ENCODE results near the gene PTPN12. TPM values are rescaled to one million over a fixed set of nuclear protein-coding genes. Genes with fewer than 3 reads are reported as not detected.
A peak's percentile ranks its signal among the peaks of the same experiment; 100 is the strongest.
"Not testable (repeated sequence)": the region's sequence is repeated elsewhere in the genome, so short reads cannot be mapped to it uniquely, and the experiment has no call there.

PTPN12 gene
- 65.4 TPM for polyA plus RNA-seq (2013, experiment 1 of 2; ENCODE audit: insufficient read length)
- polyA plus RNA-seq (2013, experiment 2 of 2; ENCODE audit: insufficient read length), result 64.7 TPM

DNA sequence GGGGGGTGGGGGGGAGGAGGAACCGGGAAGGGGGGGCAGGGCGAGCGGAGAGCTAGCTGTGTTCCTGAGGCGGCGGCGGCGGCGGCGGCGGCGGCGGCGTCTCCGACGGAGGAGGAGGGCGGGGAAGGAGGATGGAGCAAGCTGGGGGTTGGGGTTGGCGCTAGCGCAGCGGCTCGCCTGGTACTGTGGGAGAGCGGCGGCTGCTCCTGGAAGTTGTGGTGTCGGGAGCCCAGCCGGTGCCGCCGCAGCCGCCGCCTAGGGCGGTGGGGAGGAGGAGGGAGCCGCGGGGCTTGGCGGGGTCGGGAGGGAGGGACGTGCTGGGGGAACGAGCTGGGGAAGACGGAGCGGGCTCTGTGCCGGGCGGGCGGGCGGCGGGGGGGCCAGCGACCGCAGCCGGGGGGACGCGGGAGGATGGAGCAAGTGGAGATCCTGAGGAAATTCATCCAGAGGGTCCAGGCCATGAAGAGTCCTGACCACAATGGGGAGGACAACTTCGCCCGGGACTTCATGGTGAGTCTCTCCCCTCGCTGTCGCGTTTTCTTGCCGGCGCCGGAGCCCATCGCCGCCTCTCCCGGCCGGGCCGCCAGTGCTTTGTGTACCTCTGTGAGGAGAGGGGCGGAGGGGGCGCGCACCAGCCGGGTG is at the start of gene PTPN12:
PTPN12 (plus strand) TSS at position 160 of the 642 bp plus-strand sequence; CDS start at position 412, 252 bp downstream.
- DNase-seq, result no peak

DNA sequence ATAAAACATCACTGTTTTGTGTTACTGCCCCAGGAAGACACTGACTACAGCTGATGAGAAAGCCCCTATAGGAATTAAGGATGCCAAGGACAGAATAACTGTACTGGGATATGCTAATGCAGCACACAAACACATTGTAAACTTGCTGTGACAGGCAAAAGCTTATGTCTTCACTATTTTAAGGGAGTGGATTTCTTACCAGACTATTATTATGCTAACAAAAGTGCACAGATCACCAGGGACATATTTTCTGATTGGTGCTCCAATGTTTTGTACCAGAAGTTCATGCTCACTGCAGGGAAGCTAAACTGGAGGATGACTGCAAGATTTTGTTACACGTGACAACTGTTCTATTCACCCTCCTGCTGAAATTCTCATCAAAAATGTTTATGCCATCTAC is 48.1 kb upstream of the PTPN12 start:
- DNase-seq, result no peak

GRCh38 chr7:77497079-77497478 is 40.0 kb upstream of the PTPN12 start:
- no peak for DNase-seq

GRCh38 chr7:77498659-77499379 is 38.3 kb upstream of the PTPN12 start:
- DNase-seq, result no peak

- DNase-seq, result no peak
These were observed 35.9 kb upstream of the PTPN12 start for GRCh38 chr7:77501192-77501515.

DNA sequence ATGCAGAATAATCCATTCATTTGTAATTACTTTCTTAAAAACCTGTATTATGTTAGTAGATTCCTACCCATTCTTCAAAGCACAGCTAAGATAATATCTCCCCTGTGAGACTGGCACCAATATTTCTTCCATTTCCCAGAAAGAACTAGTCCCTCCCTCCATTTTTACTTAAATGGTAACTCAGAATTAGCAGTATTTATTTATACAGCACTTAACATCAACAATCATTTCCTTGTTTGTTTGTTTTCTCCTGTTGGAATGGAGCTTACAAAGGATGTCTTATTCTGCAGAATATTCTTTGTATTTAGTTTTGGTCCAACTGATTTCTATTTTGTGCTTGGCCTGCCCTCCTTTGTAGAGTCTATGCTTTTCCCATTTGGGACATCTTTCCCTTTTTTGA is 32.1 kb upstream of the PTPN12 start:
- no peak for DNase-seq

DNA sequence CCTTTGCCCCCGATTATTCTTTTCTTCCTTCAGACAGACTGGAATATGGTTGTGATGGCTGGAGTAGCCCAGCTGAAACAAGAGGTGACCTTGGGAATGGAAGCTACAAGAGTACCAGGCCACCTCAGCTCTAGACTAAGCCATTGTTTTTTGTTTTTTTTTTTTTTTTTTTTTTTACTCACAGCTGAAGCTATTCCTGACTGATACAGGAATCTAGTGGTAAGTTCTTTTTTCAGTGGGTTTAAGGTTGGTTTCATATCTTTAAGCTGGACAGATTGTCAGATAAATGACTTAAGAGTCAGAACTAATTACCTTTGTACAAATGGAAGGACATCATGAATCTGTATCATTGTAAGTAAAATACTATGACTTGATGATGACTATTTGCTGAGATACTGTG is 30.2 kb upstream of the PTPN12 start:
- no peak for DNase-seq

GRCh38 chr7:77513002-77513670 is 24.0 kb upstream of the PTPN12 start:
- DNase-seq, result not testable (repeated sequence)

- no peak for DNase-seq
These were observed 21.0 kb upstream of the PTPN12 start for GRCh38 chr7:77516085-77516484.

DNA sequence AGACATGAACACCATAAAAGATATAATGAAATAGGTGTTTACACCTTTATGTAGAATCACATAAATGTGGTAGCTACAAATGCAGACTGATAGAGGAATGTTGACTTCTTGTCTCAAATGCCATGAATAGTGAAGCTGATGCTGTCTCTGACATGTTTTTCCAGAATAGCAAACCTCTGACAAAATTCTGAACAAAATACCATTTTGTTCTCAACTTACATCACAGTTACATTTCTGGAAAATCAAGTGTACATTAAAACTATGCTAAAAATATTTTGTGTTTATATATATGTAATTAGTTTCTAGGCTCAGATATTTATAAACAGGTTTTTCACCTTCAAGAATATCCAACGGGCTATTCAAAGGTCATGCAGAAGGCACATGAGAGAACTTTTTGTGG is 16.8 kb upstream of the PTPN12 start:
- DNase-seq, result no peak

DNA sequence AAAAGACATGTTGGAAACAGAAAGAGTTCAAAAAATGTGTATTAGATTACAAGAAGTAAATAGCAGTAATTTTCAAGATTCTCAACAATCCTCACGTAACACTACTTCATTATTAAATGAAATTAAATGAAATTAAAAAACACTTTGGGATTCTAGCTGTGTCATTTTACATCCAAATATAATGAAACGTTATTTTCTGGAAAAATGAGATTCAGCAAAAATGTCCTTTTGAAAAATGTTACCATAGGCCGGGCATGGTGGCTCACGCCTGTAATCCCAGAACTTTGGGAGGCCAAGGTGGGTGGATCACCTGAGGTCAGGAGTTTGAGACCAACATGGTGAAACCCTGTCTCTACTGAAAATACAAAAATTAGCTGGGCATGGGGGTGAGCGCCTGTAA is 15.6 kb upstream of the PTPN12 start:
- DNase-seq, result not testable (repeated sequence)

DNA sequence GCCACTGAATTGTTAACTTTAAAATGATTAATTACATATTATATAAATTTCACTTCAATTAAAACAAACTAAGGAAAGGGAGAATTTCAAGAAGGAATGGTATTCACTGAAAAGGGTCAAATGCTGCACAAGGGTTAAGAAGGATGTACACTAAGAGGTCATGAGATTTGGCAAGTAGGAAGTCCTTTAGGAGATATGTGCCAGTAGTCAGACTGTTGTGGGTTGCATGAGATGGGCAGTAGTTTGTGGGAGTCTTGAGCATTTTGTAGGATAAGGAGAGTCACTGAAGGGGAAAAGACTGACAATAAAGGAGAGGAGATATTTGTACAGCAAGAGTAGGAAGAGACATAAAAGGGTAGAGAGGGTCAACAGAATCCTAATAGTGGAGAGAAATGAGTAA is 12.4 kb upstream of the PTPN12 start:
- DNase-seq, result no peak

GRCh38 chr7:77525231-77525630 is 11.9 kb upstream of the PTPN12 start:
- no peak for DNase-seq

DNA sequence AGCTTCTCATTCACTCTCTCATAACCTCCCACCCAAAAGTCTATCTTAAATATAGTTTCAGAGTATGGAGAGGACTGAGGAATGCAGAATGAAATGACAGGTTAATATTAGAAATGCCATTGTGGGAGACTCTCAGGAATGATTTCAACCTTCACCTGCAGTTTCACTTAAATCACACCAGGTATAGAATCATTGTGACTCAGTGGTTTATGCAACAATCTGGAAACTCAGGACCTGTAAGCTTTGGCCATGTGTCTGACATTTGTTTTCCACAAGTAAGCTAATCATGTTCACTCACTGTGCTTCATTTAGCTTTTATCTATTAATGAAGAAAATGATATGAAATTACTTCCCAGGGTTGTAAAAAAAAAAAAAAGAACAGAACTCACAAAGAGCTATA is 8.7 kb upstream of the PTPN12 start:
- no peak for DNase-seq

GRCh38 chr7:77529279-77529678 is 7.8 kb upstream of the PTPN12 start:
- no peak for DNase-seq

- DNase-seq, result no peak
These were observed 6.1 kb upstream of the PTPN12 start for GRCh38 chr7:77531038-77531437.

DNA sequence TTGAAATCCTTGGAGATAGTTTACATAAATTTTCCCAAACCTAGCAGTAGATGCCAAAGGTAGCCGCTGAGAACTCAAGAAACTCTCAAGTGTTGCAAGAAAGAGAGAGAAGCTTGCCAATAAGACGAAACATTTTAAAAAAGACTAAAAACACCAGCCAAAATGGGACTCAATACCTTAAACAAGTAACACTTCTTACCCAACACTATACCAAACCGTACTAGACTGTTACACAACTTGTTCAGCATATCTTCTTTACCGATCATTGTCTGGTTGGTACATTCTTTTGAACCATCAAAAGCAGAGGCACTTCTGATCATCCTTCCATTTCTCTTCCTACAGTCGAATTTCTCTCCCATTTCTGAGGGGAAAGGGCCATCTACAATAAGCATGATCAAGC is 4.8 kb upstream of the PTPN12 start:
- no peak for DNase-seq

GRCh38 chr7:77532732-77533131 is 4.4 kb upstream of the PTPN12 start:
- DNase-seq, result not testable (repeated sequence)

GRCh38 chr7:77534046-77534445 is 3.0 kb upstream of the PTPN12 start:
- DNase-seq, result not testable (repeated sequence)

GRCh38 chr7:77536017-77536412 is 1.1 kb upstream of the PTPN12 start:
- DNase-seq, result no peak

- DNase-seq, result peak; percentile 97
These were observed 521 bp upstream of the PTPN12 start for GRCh38 chr7:77536413-77537135.

DNA sequence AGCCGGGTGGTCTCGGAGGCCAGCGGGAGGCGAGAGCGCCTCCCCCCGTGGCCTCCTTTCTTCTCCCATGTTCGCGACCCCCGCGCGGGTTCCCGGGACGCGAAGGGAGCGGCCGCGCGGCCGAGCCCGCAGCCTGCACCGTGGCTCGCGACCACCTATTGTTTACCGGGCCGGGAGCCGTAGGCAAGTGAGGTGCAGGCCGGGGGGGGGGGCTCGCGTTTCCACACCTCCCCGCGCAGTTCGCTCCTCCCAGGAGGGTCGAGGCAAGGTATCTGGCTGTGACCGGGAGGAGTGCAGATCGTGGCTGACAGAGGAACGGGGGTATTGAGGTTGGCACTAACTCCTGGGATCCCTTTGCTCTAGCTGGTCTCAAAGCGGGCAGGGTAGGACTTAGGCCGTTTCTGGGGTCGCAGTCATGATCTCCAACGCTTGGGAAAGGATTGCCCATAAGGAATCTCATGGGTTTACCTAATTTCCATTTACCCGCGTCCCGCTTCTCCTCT is 734 bp downstream of the PTPN12 start:
- no peak for DNase-seq
